Lower leg skin (tissue), 3 donors: ENCODE measurements around the gene NUDT21.

Source experiments
- CTCF ChIP-seq, 3 donors: fragments of 450-650 bp; IDR thresholded peaks; one replicate each; pipeline ENCODE4 v1.5.1; 2016; ENCODE audit warnings: antibody characterized with exemption in 3 of 3, mild to moderate bottlenecking in 3 of 3, moderate library complexity in 2 of 3
- POLR2A ChIP-seq, 2 donors: fragments of 450-650 bp; IDR thresholded peaks; one replicate each; pipeline ENCODE4 v1.6.1; 2016 to 2017; ENCODE audit warnings: antibody characterized with exemption in 2 of 2, mild to moderate bottlenecking in 1 of 2, moderate library complexity in 1 of 2

DNA sequence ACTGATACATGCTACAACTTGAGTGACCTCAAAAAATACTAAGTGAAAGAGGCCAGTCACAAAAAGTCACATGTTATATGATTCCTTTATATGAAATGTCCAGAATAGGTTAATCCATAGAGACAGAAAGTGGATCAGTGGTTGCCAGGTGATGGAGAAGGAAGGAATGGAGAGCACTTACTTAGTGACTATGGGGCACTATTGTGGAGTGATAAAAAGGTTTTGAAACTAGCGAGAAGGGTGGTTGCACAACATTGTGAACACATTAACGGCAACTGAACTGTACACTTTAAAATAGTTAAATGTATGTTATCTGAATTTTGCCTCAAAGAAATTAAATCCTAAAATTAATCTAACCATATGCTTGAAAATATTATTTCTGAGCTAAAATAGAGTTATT is 51.6 kb downstream of the NUDT21 start:
- TF ChIP-seq CTCF (IDR thresholded peaks at IDR 0.05) (no peak), POLR2A (IDR thresholded peaks at IDR 0.05) (no peak)
